SK-N-SH (cell line): ENCODE measurements around the gene C6orf15.

Source experiments
- ELF1 ChIP-seq: IDR thresholded peaks from 2 replicates; pipeline ENCODE4 v1.4.0; 2012
- YY1 ChIP-seq: IDR thresholded peaks from 2 replicates; pipeline ENCODE4 v1.4.0; 2012; ENCODE audit warnings: low read depth, mild to moderate bottlenecking

- TF ChIP-seq ELF1 (no peak), YY1 (no peak)
These were observed 24.8 kb downstream of the C6orf15 start for GRCh38 chr6:31087494-31088089.
